ENCODE data around the gene CTAGE6.
"Not testable (repeated sequence)": the region's sequence is repeated elsewhere in the genome, so short reads cannot be mapped to it uniquely, and the experiment has no call there.

Gene CTAGE6

GRCh38 chr7:143715543-143716193, 41.8 kb downstream of the CTAGE6 start:
- DNase-seq (ENCODE audit: low read depth) = not testable (repeated sequence)

- not testable (repeated sequence) for DNase-seq (ENCODE audit: low read depth)
Measured at GRCh38 chr7:143714581-143715454, 42.7 kb downstream of the CTAGE6 start.

- not testable (repeated sequence) for DNase-seq (ENCODE audit: low read depth)
Measured at GRCh38 chr7:143712381-143712780, 45.1 kb downstream of the CTAGE6 start.

GRCh38 chr7:143711727-143712324, 45.7 kb downstream of the CTAGE6 start:
- not testable (repeated sequence) for DNase-seq (ENCODE audit: low read depth)

GRCh38 chr7:143709895-143710294, 47.6 kb downstream of the CTAGE6 start:
- DNase-seq (ENCODE audit: low read depth) = not testable (repeated sequence)

Data from GM04503 (cell line).